ENCODE measurements around the gene TBXT. TPM values are rescaled to one million over a fixed set of nuclear protein-coding genes. Genes with fewer than 3 reads are reported as not detected.
"Not testable (repeated sequence)": the region's sequence is repeated elsewhere in the genome, so short reads cannot be mapped to it uniquely, and the experiment has no call there.

TBXT gene
- not detected for total RNA-seq

GRCh38 chr6:166167801-166168615, at the start of gene TBXT:
TBXT (minus strand) TSS chr6:166167851; CDS start chr6:166167591, 260 bp downstream.
- POLR2A ChIA-PET: no interaction called here
- CTCF ChIA-PET: no interaction called here

- POLR2A ChIA-PET: no interaction called here
Measured at GRCh38 chr6:166207284-166207561, 39.6 kb upstream of the TBXT start.

GRCh38 chr6:166206510-166207283, 39.0 kb upstream of the TBXT start:
- ChIA-PET POLR2A (no interaction called here), CTCF (interaction anchor here (0.6 kb wide), 1 partner anchor 31 kb away, joined by 3 read pairs; no protein-coding TSS in a partner anchor)

More at GRCh38 chr6:166207284-166207561, 39.6 kb upstream of the TBXT start:
- CTCF ChIA-PET: interaction anchor here (0.6 kb wide), 1 partner anchor 32 kb away, joined by 3 read pairs; no protein-coding TSS in a partner anchor

- ChIA-PET POLR2A (no interaction called here), CTCF (no interaction called here)
Measured at GRCh38 chr6:166206066-166206465, 38.4 kb upstream of the TBXT start.

- ChIA-PET POLR2A (no interaction called here), CTCF (no interaction called here)
Measured at GRCh38 chr6:166204852-166205650, 37.4 kb upstream of the TBXT start.

GRCh38 chr6:166203641-166204222, 36.1 kb upstream of the TBXT start:
- ChIA-PET POLR2A (no interaction called here), CTCF (no interaction called here)

GRCh38 chr6:166203003-166203640, 35.5 kb upstream of the TBXT start:
- POLR2A ChIA-PET: no interaction called here
- CTCF ChIA-PET: no interaction called here

GRCh38 chr6:166202321-166202733, 34.7 kb upstream of the TBXT start:
- ChIA-PET CTCF (no interaction called here), POLR2A (no interaction called here)

- CTCF ChIA-PET: no interaction called here
- POLR2A ChIA-PET: no interaction called here
Measured at GRCh38 chr6:166201878-166202277, 34.2 kb upstream of the TBXT start.

- ChIA-PET CTCF (no interaction called here), POLR2A (no interaction called here)
Measured at GRCh38 chr6:166197361-166197760, 29.7 kb upstream of the TBXT start.

GRCh38 chr6:166195860-166196238, 28.2 kb upstream of the TBXT start:
- ChIA-PET CTCF (no interaction called here), POLR2A (no interaction called here)

- POLR2A ChIA-PET: interaction anchor here (0.7 kb wide), 1 partner anchor 56 kb away, joined by 3 read pairs; no protein-coding TSS in a partner anchor
- CTCF ChIA-PET: no interaction called here
Measured at GRCh38 chr6:166194914-166195859, 27.5 kb upstream of the TBXT start.

- POLR2A ChIA-PET: no interaction called here
Measured at GRCh38 chr6:166192557-166192956, 24.9 kb upstream of the TBXT start.

GRCh38 chr6:166192136-166192535, 24.5 kb upstream of the TBXT start:
- ChIA-PET POLR2A (no interaction called here), CTCF (no interaction called here)

More at GRCh38 chr6:166192557-166192956, 24.9 kb upstream of the TBXT start:
- CTCF ChIA-PET: no interaction called here

- ChIA-PET POLR2A (no interaction called here), CTCF (no interaction called here)
Measured at GRCh38 chr6:166179704-166180103, 12.1 kb upstream of the TBXT start.

- ChIA-PET POLR2A (no interaction called here), CTCF (no interaction called here)
Measured at GRCh38 chr6:166176106-166176505, 8.5 kb upstream of the TBXT start.

GRCh38 chr6:166175093-166175492, 7.4 kb upstream of the TBXT start:
- CTCF ChIA-PET: interaction anchor here (0.6 kb wide), 1 partner anchor 32 kb away, joined by 3 read pairs; no protein-coding TSS in a partner anchor
- POLR2A ChIA-PET: not testable (repeated sequence)

GRCh38 chr6:166174031-166174430, 6.4 kb upstream of the TBXT start:
- POLR2A ChIA-PET: no interaction called here
- CTCF ChIA-PET: no interaction called here
